HG03060 (cell line): ENCODE data around the gene RBM19.

ENCODE experiments used
- ATAC-seq: cut with Tn5 transposase; IDR thresholded peaks from one replicate; pipeline ENCODE4 v1.9.1; 2021; ENCODE audit warnings: low read depth, moderate number of reproducible peaks; ENCODE audit not compliant: unreplicated experiment

RBM19 gene

GRCh38 chr12:113934060-113934814, 31.9 kb downstream of the RBM19 start:
- ATAC-seq = no peak

- no peak for ATAC-seq
These were observed 32.8 kb downstream of the RBM19 start for GRCh38 chr12:113933201-113933786.

GRCh38 chr12:113932381-113933196, 33.5 kb downstream of the RBM19 start:
- ATAC-seq = no peak

- no peak for ATAC-seq
These were observed 34.6 kb downstream of the RBM19 start for GRCh38 chr12:113931517-113931916.

GRCh38 chr12:113930249-113930648, 35.9 kb downstream of the RBM19 start:
- no peak for ATAC-seq

- no peak for ATAC-seq
These were observed 36.7 kb downstream of the RBM19 start for GRCh38 chr12:113929312-113929989.

- no peak for ATAC-seq
These were observed 39.3 kb downstream of the RBM19 start for GRCh38 chr12:113926788-113927187.

- ATAC-seq = no peak
These were observed 41.8 kb downstream of the RBM19 start for GRCh38 chr12:113924341-113924740.

- ATAC-seq = no peak
These were observed 42.9 kb downstream of the RBM19 start for GRCh38 chr12:113923251-113923650.

- no peak for ATAC-seq
These were observed 44.7 kb downstream of the RBM19 start for GRCh38 chr12:113921430-113921829.

- ATAC-seq = no peak
These were observed 46.3 kb downstream of the RBM19 start for GRCh38 chr12:113919791-113920190.

GRCh38 chr12:113918306-113918705, 47.8 kb downstream of the RBM19 start:
- no peak for ATAC-seq

- ATAC-seq = no peak
These were observed 48.7 kb downstream of the RBM19 start for GRCh38 chr12:113917393-113917792.

- no peak for ATAC-seq
These were observed 51.3 kb downstream of the RBM19 start for GRCh38 chr12:113914806-113915205.

GRCh38 chr12:113914176-113914575, 51.9 kb downstream of the RBM19 start:
- no peak for ATAC-seq

- ATAC-seq = no peak
These were observed 53.3 kb downstream of the RBM19 start for GRCh38 chr12:113912760-113913329.

- ATAC-seq = no peak
These were observed 54.0 kb downstream of the RBM19 start for GRCh38 chr12:113911971-113912759.

GRCh38 chr12:113910751-113911272, 55.3 kb downstream of the RBM19 start:
- no peak for ATAC-seq

GRCh38 chr12:113909776-113910420, 56.2 kb downstream of the RBM19 start:
- ATAC-seq = no peak
